Calu3 (cell line): ENCODE data around the gene ADORA2B. TPM values are rescaled to one million over a fixed set of nuclear protein-coding genes. Genes with fewer than 3 reads are reported as not detected.

Experiments used
- BruUV-seq: library from RNA; stranded (reverse); fragments of 400-500 nt; replicated peaks from 2 replicates; lab custom pipeline; 2021; lab: Mats Ljungman, UMichigan
- CTCF ChIA-PET: fragments of 300-600 bp; sonication (Branson Sonifier 250); formaldehyde crosslinking; loops from one replicate; lab custom pipeline; 2022; ENCODE audit warnings: antibody characterized with exemption; lab: Charles Lee
- DNase-seq: peaks from one replicate; pipeline ENCODE4 v3.0.0; 2022
- H3K27ac Mint-ChIP-seq: one replicate; pipeline ENCODE4 v1.8.0; 2022; ENCODE audit warnings: mixed read lengths; ENCODE audit not compliant: unreplicated experiment
- H3K27me3 Mint-ChIP-seq: one replicate; pipeline ENCODE4 v1.8.0; 2022; ENCODE audit warnings: mixed read lengths; ENCODE audit not compliant: unreplicated experiment
- H3K36me3 Mint-ChIP-seq: one replicate; pipeline ENCODE4 v1.8.0; 2022; ENCODE audit warnings: mild to moderate bottlenecking, moderate library complexity, mixed read lengths; ENCODE audit not compliant: insufficient read depth, unreplicated experiment
- H3K4me1 Mint-ChIP-seq: one replicate; pipeline ENCODE4 v1.8.0; 2022; ENCODE audit warnings: mild to moderate bottlenecking, low read depth, mixed read lengths; ENCODE audit not compliant: unreplicated experiment
- H3K4me3 Mint-ChIP-seq: one replicate; pipeline ENCODE4 v1.8.0; 2022; ENCODE audit warnings: mild to moderate bottlenecking, low read depth, moderate library complexity, mixed read lengths; ENCODE audit not compliant: unreplicated experiment
- H3K9me3 Mint-ChIP-seq: one replicate; pipeline ENCODE4 v1.8.0; 2022; ENCODE audit warnings: low read depth, mixed read lengths; ENCODE audit not compliant: unreplicated experiment
- CTCF ChIP-seq: fragments of 200-600 bp; IDR thresholded peaks from one replicate; pipeline ENCODE4 v1.8.0; 2022; ENCODE audit warnings: antibody characterized with exemption; ENCODE audit not compliant: unreplicated experiment
- intact Hi-C: fragments of 100-400 bp; cut with micrococcal nuclease; formaldehyde crosslinking; loops from one replicate; pipeline ENCODE4 v1.10.0; 2022; ENCODE audit not compliant: unreplicated experiment
- total RNA-seq: library from RNA; stranded (reverse); gene quantifications from 2 replicates; pipeline ENCODE4 v1.2.3, GENCODE V29; 2022

The ADORA2B gene
- total RNA-seq, 1 experiment from 2014 or later = 12.6 TPM

- Mint-ChIP-seq H3K4me3 (peak overlapping the region; percentile 35), H3K27me3 (no peaks in the 10 kb centered on the region), H3K4me1 (peaks cover 42% of the 10 kb centered on the region), H3K27ac (peak overlapping the region; percentile 88), H3K36me3 (peaks cover 54% of the 10 kb centered on the region), H3K9me3 (no peaks in the 10 kb centered on the region)
- no peak for DNase-seq
- TF ChIP-seq CTCF = no peak
- no TSS peak for BruUV-seq
- CTCF ChIA-PET = no interaction called here
- intact Hi-C loops = no loop called here
Observed at GRCh38 chr17:15957206-15957605, 12.3 kb downstream of the ADORA2B start.

GRCh38 chr17:15957608-15958307, 12.8 kb downstream of the ADORA2B start:
- no peak for DNase-seq
- H3K27ac Mint-ChIP-seq = peak overlapping the region; percentile 88
- intact Hi-C loops = no loop called here
- no peak for TF ChIP-seq CTCF
- no peaks in the 10 kb centered on the region for H3K9me3 Mint-ChIP-seq
- no TSS peak for BruUV-seq
- no peaks in the 10 kb centered on the region for H3K27me3 Mint-ChIP-seq
- CTCF ChIA-PET = interaction anchor here (1.9 kb wide), 1 partner anchor 13 kb away, joined by 11 read pairs; the partner anchor contains the start of gene ADORA2B
- H3K4me1 Mint-ChIP-seq = peaks cover 42% of the 10 kb centered on the region
- H3K4me3 Mint-ChIP-seq = peak overlapping the region; percentile 35
- H3K36me3 Mint-ChIP-seq = peaks cover 48% of the 10 kb centered on the region

GRCh38 chr17:15958484-15958854, 13.5 kb downstream of the ADORA2B start:
- intact Hi-C loops = no loop called here
- no peaks in the 10 kb centered on the region for H3K9me3 Mint-ChIP-seq
- no peak for TF ChIP-seq CTCF
- peaks cover 42% of the 10 kb centered on the region for H3K4me1 Mint-ChIP-seq
- peaks cover 42% of the 10 kb centered on the region for H3K36me3 Mint-ChIP-seq
- CTCF ChIA-PET = interaction anchor here (1.9 kb wide), 1 partner anchor 13 kb away, joined by 11 read pairs; the partner anchor contains the start of gene ADORA2B
- peak overlapping the region; percentile 17 for H3K4me3 Mint-ChIP-seq
- no peaks in the 10 kb centered on the region for H3K27me3 Mint-ChIP-seq
- no peak for DNase-seq
- BruUV-seq = no TSS peak
- H3K27ac Mint-ChIP-seq = peak overlapping the region; percentile 88

- intact Hi-C loops = no loop called here
- no peak for DNase-seq
- Mint-ChIP-seq H3K9me3 (no peaks in the 10 kb centered on the region), H3K27ac (peak overlapping the region; percentile 27), H3K4me1 (peaks cover 40% of the 10 kb centered on the region), H3K27me3 (no peaks in the 10 kb centered on the region), H3K4me3 (no peak overlapping the region), H3K36me3 (peaks cover 12% of the 10 kb centered on the region)
- CTCF ChIA-PET = interaction anchor here (0.6 to 0.7 kb wide), 2 partner anchors 9 to 489 kb away, joined by 3 to 5 read pairs; no protein-coding TSS in a partner anchor
- TF ChIP-seq CTCF = no peak
- BruUV-seq = no TSS peak
Observed at GRCh38 chr17:15963670-15964110, 18.8 kb downstream of the ADORA2B start.
